Activated gamma-delta T cell (primary cell): Measurements from ENCODE around the gene TSHZ2.

Experiments
- DNase-seq: peaks from one replicate; lab custom pipeline; 2025; lab: John Stamatoyannopoulos, UW

TSHZ2 gene

DNA sequence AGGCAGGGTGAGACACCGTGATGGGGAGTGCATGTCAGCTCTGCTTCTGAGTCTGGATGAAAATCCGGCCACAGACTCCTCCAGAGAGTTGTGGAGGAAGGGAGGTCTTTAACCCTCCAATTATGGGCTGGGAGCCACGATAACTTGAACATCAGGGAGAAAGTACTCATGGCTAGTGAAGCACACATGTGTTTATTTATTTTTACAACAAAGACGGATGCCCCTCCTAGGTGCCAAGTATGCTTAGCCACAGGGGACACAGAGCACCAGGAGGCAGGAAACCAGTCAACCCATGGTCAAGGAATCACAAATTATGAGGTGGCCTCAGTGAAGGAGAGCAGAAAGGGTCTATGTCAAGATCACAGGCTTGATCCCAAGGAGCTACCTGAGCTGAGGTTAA lies 567.4 kb downstream of the TSHZ2 start:
- no peak for DNase-seq
